ENCODE data around the gene IPO4. TPM values are rescaled to one million over a fixed set of nuclear protein-coding genes. Genes with fewer than 3 reads are reported as not detected.

Gene IPO4
- total and polyA plus RNA-seq, 2 of the 13 experiments (the other 11 are each of a cell fraction or from before 2014, with no cell fraction given) = 39.0 to 179 TPM

- TF ChIP-seq ZFP37 (CRISPR knock-in tag; IDR thresholded peaks at IDR 0.05; ENCODE audit: borderline replicate concordance) (no peak), BCLAF1 (IDR thresholded peaks at IDR 0.05) (no peak), JUND (CRISPR knock-in tag; IDR thresholded peaks at IDR 0.05) (no peak), HMG20B (CRISPR knock-in tag; conservative IDR thresholded peaks at IDR 0.05) (no peak; the same call in 1 of the 2 replicates), BRD4 (CRISPR knock-in tag; IDR thresholded peaks at IDR 0.05) (0 out of 2 replicates have a peak, but pooled peaks have one; percentile 6), PHF8 (CRISPR knock-in tag; IDR thresholded peaks at IDR 0.05) (no peak), RARG (CRISPR knock-in tag; IDR thresholded peaks at IDR 0.05; ENCODE audit: low read depth) (0 out of 2 replicates have a peak, but pooled peaks have one; percentile 27), NRL (CRISPR knock-in tag; IDR thresholded peaks at IDR 0.05; ENCODE audit: borderline replicate concordance) (no peak), NR2F2 (IDR thresholded peaks at IDR 0.05; ENCODE audit: borderline replicate concordance, low read depth) (no peak), ZBTB4 (CRISPR knock-in tag; IDR thresholded peaks at IDR 0.05; ENCODE audit: borderline replicate concordance) (peak; percentile 27; the same call in 1 of the 2 replicates), ZBTB26 (CRISPR knock-in tag; IDR thresholded peaks at IDR 0.05; ENCODE audit: borderline replicate concordance) (peak; percentile 65; the same call in 1 of the 2 replicates), ZNF777 (CRISPR knock-in tag; IDR thresholded peaks at IDR 0.05) (no peak), ZNF431 (CRISPR knock-in tag; IDR thresholded peaks at IDR 0.05; ENCODE audit: borderline replicate concordance, low read depth) (no peak), KDM3A (CRISPR knock-in tag; IDR thresholded peaks at IDR 0.05; ENCODE audit: low read depth) (0 out of 2 replicates have a peak, but pooled peaks have one; percentile 45), SRY (CRISPR knock-in tag; IDR thresholded peaks at IDR 0.05) (no peak), KLF13 (CRISPR knock-in tag; IDR thresholded peaks at IDR 0.05) (0 out of 2 replicates have a peak, but pooled peaks have one; percentile 73), ZNF543 (CRISPR knock-in tag; IDR thresholded peaks at IDR 0.05) (0 out of 2 replicates have a peak, but pooled peaks have one; percentile 15), ZNF510 (CRISPR knock-in tag; IDR thresholded peaks at IDR 0.05; ENCODE audit: low read depth) (peak; percentile 86; the same call in 1 of the 2 replicates), CEBPB (IDR thresholded peaks at IDR 0.05; ENCODE audit: borderline replicate concordance, low read depth, low read length) (no peak), KLF6 (CRISPR knock-in tag; IDR thresholded peaks at IDR 0.05) (no peak), ZNF724P (CRISPR knock-in tag; IDR thresholded peaks at IDR 0.05; ENCODE audit: borderline replicate concordance) (peak; percentile 75; the same call in 1 of the 2 replicates), ZNF136 (CRISPR knock-in tag; IDR thresholded peaks at IDR 0.05; ENCODE audit: low read depth) (peak; percentile 5; the same call in 1 of the 2 replicates), ZNF772 (CRISPR knock-in tag; IDR thresholded peaks at IDR 0.05) (0 out of 2 replicates have a peak, but pooled peaks have one; percentile 2)
Measured at GRCh38 chr14:24145690-24146452, 42.7 kb downstream of the IPO4 start (continued).

Data from HepG2 (cell line).